ENCODE results near the gene RBMS2. TPM values are rescaled to one million over a fixed set of nuclear protein-coding genes. Genes with fewer than 3 reads are reported as not detected.

RBMS2 gene
- polyA plus RNA-seq (2013, experiment 1 of 4): 14.8 TPM
- 15.0 TPM for polyA plus RNA-seq (2013, experiment 2 of 4)
- polyA plus RNA-seq (2013, experiment 3 of 4): 12.0 TPM
- polyA plus RNA-seq (2013, experiment 4 of 4): 10.5 TPM

- Histone ChIP-seq H3K4me3 (ENCODE audit: insufficient read depth, low read depth, low read length) (peak within 1 kb of the TSS; percentile 57), H3K36me3 (ENCODE audit: control insufficient read depth, insufficient read depth, low read length) (no peaks in the 10 kb centered on the region), H3K27me3 (ENCODE audit: control insufficient read depth, insufficient read depth, low read length, poor library complexity, severe bottlenecking) (no peaks in the 10 kb centered on the region), H3K4me1 (ENCODE audit: control insufficient read depth, insufficient read depth, low read length) (peaks cover 10% of the 10 kb centered on the region), H3K9me3 (ENCODE audit: control insufficient read depth, low read length) (no peaks in the 10 kb centered on the region), H3K27ac (ENCODE audit: insufficient read depth, low read depth, low read length, poor library complexity, severe bottlenecking) (peak within 1 kb of the TSS; percentile 58)
- WGBS, 2 experiments: 1 to 3% methylated on average over 13 to 15 of the region's 15 CpGs
Observed at GRCh38 chr12:56521590-56522371, at the start of gene RBMS2. Gene RBMS2, plus strand, starts transcription at chr12:56521820. Its CDS starts 204 bp downstream, at chr12:56522024.

- Histone ChIP-seq H3K4me3 (ENCODE audit: insufficient read depth, low read depth, low read length) (no peak overlapping the region), H3K36me3 (ENCODE audit: control insufficient read depth, insufficient read depth, low read length) (peaks cover 7% of the 10 kb centered on the region), H3K27ac (ENCODE audit: insufficient read depth, low read depth, low read length, poor library complexity, severe bottlenecking) (no peak overlapping the region), H3K27me3 (ENCODE audit: control insufficient read depth, insufficient read depth, low read length, poor library complexity, severe bottlenecking) (no peaks in the 10 kb centered on the region), H3K9me3 (ENCODE audit: control insufficient read depth, low read length) (no peaks in the 10 kb centered on the region), H3K4me1 (ENCODE audit: control insufficient read depth, insufficient read depth, low read length) (no peaks in the 10 kb centered on the region)
- 93 to 95% methylated on average over 9 of the region's 9 CpGs for WGBS, 2 experiments
Observed at GRCh38 chr12:56474389-56474788, 47.2 kb upstream of the RBMS2 start.

- Histone ChIP-seq H3K4me1 (ENCODE audit: control insufficient read depth, insufficient read depth, low read length) (no peaks in the 10 kb centered on the region), H3K27ac (ENCODE audit: insufficient read depth, low read depth, low read length, poor library complexity, severe bottlenecking) (no peak overlapping the region), H3K4me3 (ENCODE audit: insufficient read depth, low read depth, low read length) (no peak overlapping the region), H3K36me3 (ENCODE audit: control insufficient read depth, insufficient read depth, low read length) (no peaks in the 10 kb centered on the region), H3K27me3 (ENCODE audit: control insufficient read depth, insufficient read depth, low read length, poor library complexity, severe bottlenecking) (no peaks in the 10 kb centered on the region), H3K9me3 (ENCODE audit: control insufficient read depth, low read length) (no peaks in the 10 kb centered on the region)
- WGBS, 2 experiments: 89 to 90% methylated on average over 6 of the region's 6 CpGs
Observed at GRCh38 chr12:56476143-56476542, 45.5 kb upstream of the RBMS2 start.

- Histone ChIP-seq H3K4me3 (ENCODE audit: insufficient read depth, low read depth, low read length) (no peak overlapping the region), H3K36me3 (ENCODE audit: control insufficient read depth, insufficient read depth, low read length) (no peaks in the 10 kb centered on the region), H3K9me3 (ENCODE audit: control insufficient read depth, low read length) (no peaks in the 10 kb centered on the region), H3K27ac (ENCODE audit: insufficient read depth, low read depth, low read length, poor library complexity, severe bottlenecking) (no peak overlapping the region), H3K4me1 (ENCODE audit: control insufficient read depth, insufficient read depth, low read length) (no peaks in the 10 kb centered on the region), H3K27me3 (ENCODE audit: control insufficient read depth, insufficient read depth, low read length, poor library complexity, severe bottlenecking) (no peaks in the 10 kb centered on the region)
- 77 to 88% methylated on average over 1 of the region's 1 CpG for WGBS, 2 experiments
Observed at GRCh38 chr12:56476972-56477432, 44.6 kb upstream of the RBMS2 start.

- Histone ChIP-seq H3K4me3 (ENCODE audit: insufficient read depth, low read depth, low read length) (no peak overlapping the region), H3K27ac (ENCODE audit: insufficient read depth, low read depth, low read length, poor library complexity, severe bottlenecking) (no peak overlapping the region)
- 93 to 94% methylated on average over 6 of the region's 6 CpGs for WGBS, 2 experiments
Observed at GRCh38 chr12:56477521-56478225, 43.9 kb upstream of the RBMS2 start.

GRCh38 chr12:56479625-56480024 lies 42.0 kb upstream of the RBMS2 start:
- no peaks in the 10 kb centered on the region for H3K27me3 ChIP-seq (ENCODE audit: control insufficient read depth, insufficient read depth, low read length, poor library complexity, severe bottlenecking)
- H3K27ac ChIP-seq (ENCODE audit: insufficient read depth, low read depth, low read length, poor library complexity, severe bottlenecking): no peak overlapping the region
- no peaks in the 10 kb centered on the region for H3K4me1 ChIP-seq (ENCODE audit: control insufficient read depth, insufficient read depth, low read length)
- no peaks in the 10 kb centered on the region for H3K9me3 ChIP-seq (ENCODE audit: control insufficient read depth, low read length)
- no peaks in the 10 kb centered on the region for H3K36me3 ChIP-seq (ENCODE audit: control insufficient read depth, insufficient read depth, low read length)
- no peak overlapping the region for H3K4me3 ChIP-seq (ENCODE audit: insufficient read depth, low read depth, low read length)
- 96% methylated on average over 7 of the region's 7 CpGs for WGBS, 2 experiments

More at GRCh38 chr12:56477521-56478225, 43.9 kb upstream of the RBMS2 start:
- H3K4me1 ChIP-seq (ENCODE audit: control insufficient read depth, insufficient read depth, low read length): no peaks in the 10 kb centered on the region
- no peaks in the 10 kb centered on the region for H3K27me3 ChIP-seq (ENCODE audit: control insufficient read depth, insufficient read depth, low read length, poor library complexity, severe bottlenecking)
- no peaks in the 10 kb centered on the region for H3K36me3 ChIP-seq (ENCODE audit: control insufficient read depth, insufficient read depth, low read length)
- no peaks in the 10 kb centered on the region for H3K9me3 ChIP-seq (ENCODE audit: control insufficient read depth, low read length)

- Histone ChIP-seq H3K4me3 (ENCODE audit: insufficient read depth, low read depth, low read length) (no peak overlapping the region), H3K27me3 (ENCODE audit: control insufficient read depth, insufficient read depth, low read length, poor library complexity, severe bottlenecking) (peaks cover 42% of the 10 kb centered on the region), H3K36me3 (ENCODE audit: control insufficient read depth, insufficient read depth, low read length) (no peaks in the 10 kb centered on the region), H3K9me3 (ENCODE audit: control insufficient read depth, low read length) (no peaks in the 10 kb centered on the region), H3K4me1 (ENCODE audit: control insufficient read depth, insufficient read depth, low read length) (no peaks in the 10 kb centered on the region), H3K27ac (ENCODE audit: insufficient read depth, low read depth, low read length, poor library complexity, severe bottlenecking) (no peak overlapping the region)
- WGBS, 2 experiments: 100% methylated on average over 1 of the region's 1 CpG
Observed at GRCh38 chr12:56484566-56484965, 37.1 kb upstream of the RBMS2 start.

GRCh38 chr12:56486694-56487093 lies 34.9 kb upstream of the RBMS2 start:
- Histone ChIP-seq H3K27ac (ENCODE audit: insufficient read depth, low read depth, low read length, poor library complexity, severe bottlenecking) (no peak overlapping the region), H3K9me3 (ENCODE audit: control insufficient read depth, low read length) (no peaks in the 10 kb centered on the region), H3K36me3 (ENCODE audit: control insufficient read depth, insufficient read depth, low read length) (no peaks in the 10 kb centered on the region), H3K4me3 (ENCODE audit: insufficient read depth, low read depth, low read length) (no peak overlapping the region), H3K4me1 (ENCODE audit: control insufficient read depth, insufficient read depth, low read length) (no peaks in the 10 kb centered on the region), H3K27me3 (ENCODE audit: control insufficient read depth, insufficient read depth, low read length, poor library complexity, severe bottlenecking) (peaks cover 60% of the 10 kb centered on the region)
- 81 to 83% methylated on average over 11 of the region's 12 CpGs for WGBS, 2 experiments

- H3K36me3 ChIP-seq (ENCODE audit: control insufficient read depth, insufficient read depth, low read length): no peaks in the 10 kb centered on the region
- H3K27me3 ChIP-seq (ENCODE audit: control insufficient read depth, insufficient read depth, low read length, poor library complexity, severe bottlenecking): peaks cover 60% of the 10 kb centered on the region
- H3K9me3 ChIP-seq (ENCODE audit: control insufficient read depth, low read length): no peaks in the 10 kb centered on the region
- H3K4me1 ChIP-seq (ENCODE audit: control insufficient read depth, insufficient read depth, low read length): no peaks in the 10 kb centered on the region
- whole genome bisulfite sequencing, 2 experiments: 7 to 8% methylated on average over 44 of the region's 44 CpGs
- H3K27ac ChIP-seq (ENCODE audit: insufficient read depth, low read depth, low read length, poor library complexity, severe bottlenecking): no peak overlapping the region
- H3K4me3 ChIP-seq (ENCODE audit: insufficient read depth, low read depth, low read length): peak overlapping the region; percentile 46
Observed at GRCh38 chr12:56487448-56488040, 34.1 kb upstream of the RBMS2 start.
